ENCODE measurements around the gene TRABD2B. TPM values are rescaled to one million over a fixed set of nuclear protein-coding genes. Genes with fewer than 3 reads are reported as not detected.

Gene TRABD2B
- total RNA-seq, 1 experiment from 2014 or later = 0.05 TPM

GRCh38 chr1:47756411-47756810 lies 240.8 kb downstream of the TRABD2B start:
- ChIA-PET RAD21 (ENCODE audit: low non-redundant PET in 1 of 2, low total read pairs in 2 of 2, uncharacterized antibody in 2 of 2, unreplicated experiment in 2 of 2) (no interaction called here), POLR2A (no interaction called here), CTCF (interaction anchor here (2.1 kb wide), 1 partner anchor 11 kb away, joined by 9 read pairs; no protein-coding TSS in a partner anchor)
- Histone ChIP-seq H3K9me2 (ENCODE audit: insufficient read depth) (no peaks in the 10 kb centered on the region), H3K9ac (ENCODE audit: low read length) (no peak overlapping the region), H3K27me3 (ENCODE audit: insufficient read depth, low read length) (no peaks in the 10 kb centered on the region), H2AFZ (ENCODE audit: low read depth, low read length, poor library complexity, severe bottlenecking) (no peak overlapping the region), H3K79me2 (ENCODE audit: insufficient read depth, low read length) (no peaks in the 10 kb centered on the region), H3K4me1 (ENCODE audit: control insufficient read depth in 1 of 2, insufficient read depth in 2 of 2, low read length in 2 of 2) (peaks cover 0 to under 1% of the 10 kb centered on the region in 2 experiments; a peak in 1 of 4 replicates), H3K4me3 (replicated peaks in 1 of 2; ENCODE audit: low read depth in 1 of 2, low read length in 2 of 2) (no peak overlapping the region), H3K4me2 (ENCODE audit: low read length) (no peak overlapping the region), H3K36me3 (ENCODE audit: control insufficient read depth in 1 of 2, insufficient read depth in 2 of 2, low read length in 2 of 2) (no peaks in the 10 kb centered on the region), H3K9me3 (ENCODE audit: control insufficient read depth in 1 of 2, insufficient read depth in 1 of 2, low read depth in 1 of 2, low read length in 2 of 2) (no peaks in the 10 kb centered on the region), H4K20me1 (ENCODE audit: insufficient read depth) (no peaks in the 10 kb centered on the region), H3K27ac (ENCODE audit: low read depth, low read length) (no peak overlapping the region)
- no TSS peak for BruUV-seq (replicated peaks)
- intact Hi-C loops (cut with micrococcal nuclease) = no loop called here
- no peak for DNase-seq (ENCODE audit: low read depth, low spot score)
- ATAC-seq = no peak
- TF ChIP-seq RAD21 (IDR thresholded peaks at IDR 0.05; ENCODE audit: low read depth) (no peak), EZH2phosphoT487 (IDR thresholded peaks at IDR 0.05; ENCODE audit: borderline replicate concordance) (no peak), CBX3 (IDR thresholded peaks at IDR 0.05; ENCODE audit: low read depth) (no peak), YY1 (IDR thresholded peaks at IDR 0.05; ENCODE audit: extremely low read depth, insufficient replicate concordance, low read depth, low read length) (no peak), POLR2A (IDR thresholded peaks at IDR 0.05; ENCODE audit: borderline replicate concordance, extremely low read depth, insufficient read depth, insufficient read length) (no peak), POLR2AphosphoS5 (IDR thresholded peaks at IDR 0.05; ENCODE audit: low read depth, low read length) (no peak), ZNF274 (IDR thresholded peaks at IDR 0.05; ENCODE audit: low read depth, low read length) (no peak), SP1 (IDR thresholded peaks at IDR 0.05; ENCODE audit: low read depth) (no peak), REST (IDR thresholded peaks at IDR 0.05; ENCODE audit: low read depth) (no peak), ZBTB33 (IDR thresholded peaks at IDR 0.05; ENCODE audit: extremely low read depth, insufficient replicate concordance, low read length) (no peak), CTCF (IDR thresholded peaks at IDR 0.05 in 2 of 3, conservative IDR thresholded peaks at IDR 0.05 in 1 of 3; ENCODE audit: borderline replicate concordance in 1 of 3, insufficient read depth in 1 of 3, low read depth in 2 of 3, low read length in 2 of 3) (no peak), EZH2 (IDR thresholded peaks at IDR 0.05) (no peak), EGR1 (IDR thresholded peaks at IDR 0.05; ENCODE audit: low read depth) (no peak), ZFX (IDR thresholded peaks at IDR 0.05) (no peak), ELF1 (IDR thresholded peaks at IDR 0.05; ENCODE audit: borderline replicate concordance, low read depth) (no peak), FOSL1 (IDR thresholded peaks at IDR 0.05; ENCODE audit: low read depth) (no peak), SIN3A (IDR thresholded peaks at IDR 0.05; ENCODE audit: low read depth) (no peak), CEBPB (IDR thresholded peaks at IDR 0.05; ENCODE audit: low read depth) (no peak), MAX (IDR thresholded peaks at IDR 0.05) (no peak), ATF3 (IDR thresholded peaks at IDR 0.05) (no peak)

Data from HCT116 (cell line).